Breast epithelium (tissue), 3 donors: Measurements from ENCODE around the gene ERCC5.

Experiments used
- POLR2AphosphoS5 ChIP-seq, 3 donors: sonication (generic); formaldehyde crosslinking; IDR thresholded peaks; one replicate each; pipeline ENCODE4 v1.6.1; 2017; ENCODE audit warnings: antibody characterized with exemption in 3 of 3
- TF ChIP-seq, protein P1 (sequence below), 3 donors: fragments of 450-650 bp; IDR thresholded peaks; one replicate each; pipeline ENCODE4 v1.5.1; 2016 to 2017; ENCODE audit warnings: antibody characterized with exemption in 3 of 3, mild to moderate bottlenecking in 3 of 3, moderate library complexity in 3 of 3

DNA sequence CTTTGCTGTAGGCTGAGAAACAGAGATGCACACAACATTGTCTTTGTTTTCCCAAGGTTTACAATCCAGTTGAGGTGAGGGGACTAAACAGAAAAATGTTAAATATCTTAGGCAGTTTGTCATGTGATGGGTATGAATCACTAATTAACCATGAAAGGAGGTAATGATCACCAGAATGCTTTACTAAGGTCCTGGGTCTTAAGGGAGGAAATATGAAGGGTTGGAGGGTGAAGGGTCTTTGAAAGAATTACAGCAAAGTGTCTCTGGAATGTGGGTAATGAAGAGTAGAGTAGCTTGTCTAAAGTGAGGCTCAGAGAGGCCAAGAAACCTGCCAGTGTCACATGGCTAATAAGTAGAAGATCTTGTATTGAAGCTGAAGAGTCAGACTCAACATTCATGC lies 27.9 kb upstream of the ERCC5 start:
- TF ChIP-seq, protein P1, sequence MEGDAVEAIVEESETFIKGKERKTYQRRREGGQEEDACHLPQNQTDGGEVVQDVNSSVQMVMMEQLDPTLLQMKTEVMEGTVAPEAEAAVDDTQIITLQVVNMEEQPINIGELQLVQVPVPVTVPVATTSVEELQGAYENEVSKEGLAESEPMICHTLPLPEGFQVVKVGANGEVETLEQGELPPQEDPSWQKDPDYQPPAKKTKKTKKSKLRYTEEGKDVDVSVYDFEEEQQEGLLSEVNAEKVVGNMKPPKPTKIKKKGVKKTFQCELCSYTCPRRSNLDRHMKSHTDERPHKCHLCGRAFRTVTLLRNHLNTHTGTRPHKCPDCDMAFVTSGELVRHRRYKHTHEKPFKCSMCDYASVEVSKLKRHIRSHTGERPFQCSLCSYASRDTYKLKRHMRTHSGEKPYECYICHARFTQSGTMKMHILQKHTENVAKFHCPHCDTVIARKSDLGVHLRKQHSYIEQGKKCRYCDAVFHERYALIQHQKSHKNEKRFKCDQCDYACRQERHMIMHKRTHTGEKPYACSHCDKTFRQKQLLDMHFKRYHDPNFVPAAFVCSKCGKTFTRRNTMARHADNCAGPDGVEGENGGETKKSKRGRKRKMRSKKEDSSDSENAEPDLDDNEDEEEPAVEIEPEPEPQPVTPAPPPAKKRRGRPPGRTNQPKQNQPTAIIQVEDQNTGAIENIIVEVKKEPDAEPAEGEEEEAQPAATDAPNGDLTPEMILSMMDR (IDR thresholded peaks at IDR 0.05), result no peak
- TF ChIP-seq POLR2AphosphoS5 (IDR thresholded peaks at IDR 0.05), result no peak
